IMR-90 (cell line): Measurements from ENCODE around the gene JMJD1C. TPM values are rescaled to one million over a fixed set of nuclear protein-coding genes. Genes with fewer than 3 reads are reported as not detected.
A peak's percentile ranks its signal among the peaks of the same experiment; 100 is the strongest.

Source experiments
- ATAC-seq: fragments of 200-7000 bp; cut with Tn5 transposase; 2 replicates; pipeline ENCODE4 v1.9.1; 2020; ENCODE audit warnings: low read depth, mild to moderate bottlenecking, moderate library complexity
- BruUV-seq: library from RNA; stranded (reverse); fragments of 400-500 nt; replicated peaks from 2 replicates; lab custom pipeline; 2021; lab: Mats Ljungman, UMichigan
- CTCF ChIA-PET: fragments of 300-600 bp; formaldehyde crosslinking; extraction: SDS; loops from one replicate; lab custom pipeline; 2021; ENCODE audit warnings: antibody characterized with exemption; lab: Yijun Ruan, JAX
- POLR2A ChIA-PET: fragments of 300-600 bp; sonication (Branson Sonifier 250); formaldehyde crosslinking; loops from one replicate; lab custom pipeline; 2022; ENCODE audit warnings: antibody characterized with exemption; ENCODE audit not compliant: unreplicated experiment; lab: Charles Lee
- DNase-seq: peaks from one replicate; pipeline ENCODE4 v3.0.0; 2013
- H2AFZ ChIP-seq: replicated peaks from 2 replicates; pipeline ENCODE3; 2013; ENCODE audit warnings: low read length, mild to moderate bottlenecking; ENCODE audit not compliant: poor library complexity
- H2AK5ac ChIP-seq: 2 replicates; pipeline ENCODE4 v1.6.1; 2013; ENCODE audit warnings: low read depth, low read length, inconsistent platforms
- H2AK9ac ChIP-seq: replicated peaks from 2 replicates; pipeline ENCODE3; 2013; ENCODE audit warnings: mild to moderate bottlenecking, low read depth, low read length, moderate library complexity; ENCODE audit not compliant: poor library complexity
- H2BK120ac ChIP-seq: 2 replicates; pipeline ENCODE4 v1.6.1; 2013; ENCODE audit warnings: low read depth, low read length, inconsistent platforms
- H2BK15ac ChIP-seq: 3 replicates; pipeline ENCODE4 v1.6.1; 2013; ENCODE audit warnings: low read depth, low read length, inconsistent platforms
- H2BK20ac ChIP-seq: 2 replicates; pipeline ENCODE4 v1.6.1; 2013; ENCODE audit warnings: low read depth, mild to moderate bottlenecking, inconsistent platforms, low read length, moderate library complexity
- H2BK5ac ChIP-seq: 2 replicates; pipeline ENCODE4 v1.6.1; 2013; ENCODE audit warnings: mild to moderate bottlenecking, low read depth, low read length, inconsistent platforms; ENCODE audit not compliant: poor library complexity, severe bottlenecking
- H3K14ac ChIP-seq: replicated peaks from 2 replicates; pipeline ENCODE4 v1.6.1; 2013; ENCODE audit warnings: low read depth, low read length, inconsistent platforms
- H3K18ac ChIP-seq: 2 replicates; pipeline ENCODE4 v1.6.1; 2013; ENCODE audit warnings: low read depth, low read length, control low read depth
- H3K23ac ChIP-seq: 2 replicates; pipeline ENCODE4 v1.6.1; 2013; ENCODE audit warnings: low read depth, low read length, inconsistent platforms
- H3K27ac ChIP-seq: 2 replicates; pipeline ENCODE4 v1.5.1; 2013; ENCODE audit warnings: mild to moderate bottlenecking, control low read depth, low read length; ENCODE audit not compliant: insufficient read depth
- H3K27me3 ChIP-seq: 2 replicates; pipeline ENCODE4 v1.6.1; 2013; ENCODE audit warnings: low read length; ENCODE audit not compliant: control insufficient read depth, insufficient read depth
- H3K36me3 ChIP-seq: 2 replicates; pipeline ENCODE4 v1.6.1; 2013; ENCODE audit warnings: low read length, mixed read lengths; ENCODE audit not compliant: control insufficient read depth, insufficient read depth
- H3K4ac ChIP-seq: 2 replicates; pipeline ENCODE4 v1.6.1; 2013; ENCODE audit warnings: low read depth, low read length, inconsistent platforms
- H3K4me1 ChIP-seq: 2 replicates; pipeline ENCODE4 v1.6.1; 2013; ENCODE audit warnings: low read length, mixed read lengths; ENCODE audit not compliant: control insufficient read depth, insufficient read depth
- H3K4me2 ChIP-seq: 2 replicates; pipeline ENCODE4 v1.6.1; 2013; ENCODE audit warnings: low read depth, mild to moderate bottlenecking, control low read depth, low read length, moderate library complexity
- H3K4me3 ChIP-seq: 2 replicates; pipeline ENCODE4 v1.5.1; 2013; ENCODE audit warnings: low read depth, mild to moderate bottlenecking, control low read depth, low read length, moderate library complexity; ENCODE audit not compliant: insufficient read depth
- H3K56ac ChIP-seq: 2 replicates; pipeline ENCODE4 v1.6.1; 2013; ENCODE audit warnings: low read length, inconsistent platforms; ENCODE audit not compliant: insufficient read depth; ENCODE audit errors: extremely low read depth
- H3K79me1 ChIP-seq, 2 experiments: 2 replicates each; pipeline ENCODE4 v1.6.1; 2013; ENCODE audit warnings: low read length in 2 of 2, inconsistent platforms in 1 of 2, low read depth in 1 of 2
- H3K9ac ChIP-seq: 2 replicates; pipeline ENCODE4 v1.6.1; 2013; ENCODE audit warnings: low read depth, low read length, control low read depth
- H3K9me1 ChIP-seq: 2 replicates; pipeline ENCODE4 v1.6.1; 2013; ENCODE audit warnings: low read length, inconsistent platforms; ENCODE audit not compliant: insufficient read depth
- H3K9me3 ChIP-seq: 2 replicates; pipeline ENCODE4 v1.6.1; 2013; ENCODE audit warnings: low read length; ENCODE audit not compliant: control insufficient read depth, insufficient read depth
- H4K20me1 ChIP-seq: 2 replicates; pipeline ENCODE4 v1.6.1; 2013; ENCODE audit warnings: low read length, inconsistent platforms; ENCODE audit not compliant: insufficient read depth
- H4K5ac ChIP-seq: 2 replicates; pipeline ENCODE4 v1.6.1; 2013; ENCODE audit warnings: mild to moderate bottlenecking, low read depth, low read length, control low read depth
- H4K8ac ChIP-seq, 2 experiments: 2 replicates each; pipeline ENCODE4 v1.6.1; 2013; ENCODE audit warnings: low read depth in 2 of 2, low read length in 2 of 2, control low read depth in 1 of 2, inconsistent platforms in 1 of 2
- H4K91ac ChIP-seq: 2 replicates; pipeline ENCODE4 v1.6.1; 2013; ENCODE audit warnings: low read depth, low read length, inconsistent platforms; ENCODE audit not compliant: insufficient read depth
- BHLHE40 ChIP-seq: fragments of 150-350 bp; IDR thresholded peaks from 2 replicates; pipeline ENCODE4 v1.6.1; 2016; ENCODE audit warnings: mild to moderate bottlenecking, low read depth, low read length
- CEBPB ChIP-seq: IDR thresholded peaks from 2 replicates; pipeline ENCODE4 v1.6.1; 2012; ENCODE audit warnings: low read depth, low read length, improper control_type of control experiment
- CTCF ChIP-seq: conservative IDR thresholded peaks from 2 replicates; pipeline ENCODE4 v1.5.1; 2012; ENCODE audit warnings: mild to moderate bottlenecking, low read depth, low read length, improper control_type of control experiment
- FOS ChIP-seq: fragments of 150-350 bp; IDR thresholded peaks from 2 replicates; pipeline ENCODE4 v1.6.1; 2016; ENCODE audit warnings: low read depth, low read length
- MAFK ChIP-seq: IDR thresholded peaks from 2 replicates; pipeline ENCODE4 v1.6.1; 2012; ENCODE audit warnings: low read depth, low read length, improper control_type of control experiment
- MAZ ChIP-seq: IDR thresholded peaks from 2 replicates; pipeline ENCODE4 v1.6.1; 2012; ENCODE audit warnings: low read depth, mild to moderate bottlenecking, low read length, improper control_type of control experiment, moderate library complexity, borderline replicate concordance
- MXI1 ChIP-seq: IDR thresholded peaks from 2 replicates; pipeline ENCODE4 v1.6.1; 2012; ENCODE audit warnings: low read depth, mild to moderate bottlenecking, low read length, moderate library complexity, borderline replicate concordance
- NFE2L2 ChIP-seq: fragments of 150-350 bp; IDR thresholded peaks from 2 replicates; pipeline ENCODE4 v1.6.1; 2016; ENCODE audit warnings: low read depth, mild to moderate bottlenecking, low read length
- RCOR1 ChIP-seq: IDR thresholded peaks from 2 replicates; pipeline ENCODE4 v1.6.1; 2012; ENCODE audit warnings: mild to moderate bottlenecking, low read length, improper control_type of control experiment; ENCODE audit not compliant: insufficient replicate concordance
- SMC3 ChIP-seq: fragments of 150-350 bp; IDR thresholded peaks from 2 replicates; pipeline ENCODE4 v1.6.1; 2016; ENCODE audit warnings: low read depth, mild to moderate bottlenecking, antibody characterized with exemption, low read length, moderate library complexity
- WGBS, 2 experiments: methylation state at CpG; one replicate each; pipeline versions ENCODE4 v1.1.5 to v1.1.7; 2013; ENCODE audit warnings: missing lambda C conversion rate in 2 of 2; ENCODE audit not compliant: insufficient read length in 1 of 2; ENCODE audit errors: extremely low coverage in 2 of 2; 5-methylcytosine and 5-hydroxymethylcytosine counted together
- dilution Hi-C: fragments of 300-500 bp; cut with HindIII; formaldehyde crosslinking; loops from one replicate; pipeline ENCODE4 v1.14.3; 2018; ENCODE audit warnings: low sequenced_read_pairs; ENCODE audit not compliant: unreplicated experiment
- in situ Hi-C: fragments of 300-500 bp; cut with MboI; formaldehyde crosslinking; loops from 3 replicates; pipeline ENCODE4 v1.14.3; 2019; ENCODE audit warnings: low sequenced_read_pairs, inconsistent platforms, mixed read lengths
- intact Hi-C: fragments of 100-400 bp; cut with micrococcal nuclease; formaldehyde crosslinking; loops from 2 replicates; pipeline ENCODE4 v1.10.0; 2022
- polyA plus RNA-seq, 3 experiments: library from polyadenylated mRNA; depleted of rRNA; stranded (reverse); fragments of >200 nt; gene quantifications; 2 replicates each; pipeline ENCODE4 v1.2.3, GENCODE V29; 2012; ENCODE audit warnings: low replicate concordance in 1 of 3
- total RNA-seq: library from RNA; depleted of rRNA; stranded (reverse); fragments of >200 nt; gene quantifications from 2 replicates; pipeline ENCODE4 v1.2.3, GENCODE V29; 2012

The JMJD1C gene
- total and polyA plus RNA-seq, 2 of the 4 experiments (the other 2 are of a cell fraction) = 15.6 to 96.8 TPM

- peak; percentile 42; the same call in 1 of the 2 replicates for ATAC-seq
- peak; percentile 75 for DNase-seq
- dilution Hi-C loops (no loop called here), in situ Hi-C loops (no loop called here), intact Hi-C loops (loop anchor here (5.0 kb wide), 1 partner anchor 313 kb away; the partner anchor contains the start of gene REEP3)
- Histone ChIP-seq H4K20me1 (peaks cover 20% of the 10 kb centered on the region; the same call in 1 of the 2 replicates), H3K4me2 (no peak overlapping the region), H4K5ac (no peak overlapping the region), H3K14ac (no peak overlapping the region), H2AFZ (no peak overlapping the region), H3K4me3 (no peak overlapping the region), H2AK9ac (no peak overlapping the region), H2BK20ac (no peak overlapping the region), H2AK5ac (no peak overlapping the region), H2BK5ac (no peak overlapping the region), H2BK15ac (no peak overlapping the region), H3K9me1 (peaks cover 15% of the 10 kb centered on the region), H3K4ac (no peak overlapping the region), H3K23ac (no peak overlapping the region), H3K36me3 (peaks cover 10% of the 10 kb centered on the region), H3K79me1 (peaks cover 48 to 71% of the 10 kb centered on the region in 2 experiments), H4K91ac (no peak overlapping the region), H3K4me1 (peaks cover 16% of the 10 kb centered on the region), H4K8ac (no peak overlapping the region), H3K27me3 (no peaks in the 10 kb centered on the region), H3K9me3 (no peaks in the 10 kb centered on the region), H3K9ac (no peak overlapping the region), H2BK120ac (no peak overlapping the region), H3K56ac (no peak overlapping the region), H3K27ac (no peak overlapping the region), H3K18ac (no peak overlapping the region)
- no CpG with 5 or more reads among the region's 2 CpGs for WGBS, 2 experiments
- TF ChIP-seq MAFK (no peak), CEBPB (no peak), CTCF (no peak), RCOR1 (no peak), MXI1 (no peak), MAZ (no peak), BHLHE40 (no peak), FOS (no peak), NFE2L2 (no peak), SMC3 (no peak)
- ChIA-PET POLR2A (interaction anchor here (1.5 kb wide), 1 partner anchor 420 kb away, joined by 3 read pairs; no protein-coding TSS in a partner anchor), CTCF (interaction anchor here (0.6 to 1.4 kb wide), 3 partner anchors 9 to 97 kb away, joined by 3 read pairs; no protein-coding TSS in a partner anchor)
- BruUV-seq = no TSS peak
These were observed 256.8 kb downstream of the JMJD1C start for GRCh38 chr10:63208986-63209385.
